Stomach (tissue), 9 donors: Measurements from ENCODE around the gene CBARP. TPM values are rescaled to one million over a fixed set of nuclear protein-coding genes. Genes with fewer than 3 reads are reported as not detected.

Experiments used
- DNase-seq, 2 donors: peaks; one replicate each; pipeline versions ENCODE4 v3.0.0 to v3.0.0-alpha.2; 2013 to 2019
- H3K27ac ChIP-seq, 5 donors: fragments of 200-600 bp in 4 of 5; sonication (generic) in 4 of 5; one replicate each; pipeline ENCODE4 v1.5.1; 2013 to 2019; ENCODE audit warnings: mild to moderate bottlenecking in 1 of 5, moderate library complexity in 1 of 5
- H3K27me3 ChIP-seq, 3 donors: fragments of 200-600 bp; sonication (generic); one replicate each; pipeline ENCODE4 v1.5.1; 2017 to 2019; ENCODE audit warnings: mixed run types in 1 of 3
- H3K36me3 ChIP-seq, 4 donors: fragments of 200-600 bp; sonication (generic); 1 replicate in 3 of 4; 2 replicates in 1 of 4; pipeline ENCODE4 v1.5.1; 2016 to 2019
- H3K4me1 ChIP-seq, 4 donors: fragments of 200-600 bp; sonication (generic); one replicate each; pipeline ENCODE4 v1.5.1; 2016 to 2019
- H3K4me3 ChIP-seq, 4 donors: fragments of 200-600 bp; sonication (generic) in 3 of 4; one replicate each; pipeline ENCODE4 v1.5.1; 2016 to 2019; ENCODE audit warnings: mild to moderate bottlenecking in 1 of 4
- H3K9me3 ChIP-seq, 4 donors: fragments of 200-600 bp; sonication (generic); one replicate each; pipeline ENCODE4 v1.5.1; 2016 to 2019
- CTCF ChIP-seq, 7 experiments: fragments of 450-650 bp in 4 of 7; fragments of 200-600 bp in 3 of 7; sonication (generic) in 3 of 7; IDR thresholded peaks; one replicate each; pipeline ENCODE4 v1.5.1; 2016 to 2019; ENCODE audit warnings: antibody characterized with exemption in 7 of 7, control low read depth in 2 of 7, mild to moderate bottlenecking in 1 of 7
- EP300 ChIP-seq: sonication (generic); formaldehyde crosslinking; IDR thresholded peaks from one replicate; pipeline ENCODE4 v1.6.1; 2017; ENCODE audit warnings: antibody characterized with exemption
- POLR2A ChIP-seq, 4 donors: fragments of 450-650 bp; IDR thresholded peaks; one replicate each; pipeline ENCODE4 v1.6.1; 2016; ENCODE audit warnings: antibody characterized with exemption in 4 of 4, control low read depth in 2 of 4, mild to moderate bottlenecking in 1 of 4, moderate library complexity in 1 of 4
- POLR2AphosphoS5 ChIP-seq, 3 donors: sonication (generic); formaldehyde crosslinking; IDR thresholded peaks; one replicate each; pipeline ENCODE4 v1.6.1; 2016; ENCODE audit warnings: antibody characterized with exemption in 3 of 3
- WGBS, 5 donors: extraction: QIAGEN DNeasy Blood & Tissue Kit in 3 of 5; methylation state at CpG; one replicate each; pipeline versions ENCODE4 v1.1.5 to v1.1.7; 2013 to 2018; 5-methylcytosine and 5-hydroxymethylcytosine counted together
- intact Hi-C: fragments of 100-400 bp; cut with DNase I; formaldehyde crosslinking; loops from one replicate; pipeline ENCODE4 v1.15.1; 2023; ENCODE audit warnings: low total_unique reads
- polyA plus RNA-seq, 3 donors: library from polyadenylated mRNA; stranded (reverse); fragments of 200-250 nt; gene quantifications; one replicate each; pipeline ENCODE4 v1.2.3, GENCODE V29; 2013
- total RNA-seq, 5 donors: library from RNA; depleted of rRNA; stranded (reverse); fragments of >200 nt; gene quantifications; one replicate each; pipeline versions ENCODE4 v1.1.0 to v1.2.3, GENCODE V29; 2014 to 2016
- donor health status: healthy with polysubstance abuse.
- donor health status: Bipolar disorder and iron deficiency.
- donor health status: healthy.

CBARP gene
- total and polyA plus RNA-seq, 8 donors = 0.19 to 8.9 (median 0.78) TPM; not detected in 4

DNA sequence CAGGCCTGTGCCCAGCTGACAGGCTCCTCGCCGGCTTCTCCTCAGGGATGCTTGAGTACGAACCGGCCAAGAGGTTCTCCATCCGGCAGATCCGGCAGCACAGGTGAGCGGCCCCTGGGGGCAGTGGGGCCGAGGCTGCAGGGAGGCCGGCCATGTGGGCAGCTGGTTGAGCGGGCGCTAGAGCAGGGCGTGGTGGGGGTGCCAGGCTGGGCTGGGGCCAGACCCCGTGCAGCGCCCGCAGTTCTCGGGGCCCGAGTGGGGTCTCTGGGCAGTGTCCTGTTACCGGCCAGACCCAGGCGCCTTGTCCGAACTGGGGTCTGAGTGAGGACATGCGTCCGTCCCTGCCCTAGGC, 15.9 kb downstream of the CBARP start:
- no peak for DNase-seq
- peaks cover 46 to 78% (median 72%) of the 10 kb centered on the region in 4 donors for H3K36me3 ChIP-seq
- 90 to 100% (median 92%) methylated on average over 4 to 22 of the region's 22 CpGs for WGBS, 5 donors
- no peaks in the 10 kb centered on the region for H3K27me3 ChIP-seq
- peak overlapping the region in 1 of 4 donors; percentile 16 for H3K4me3 ChIP-seq
- no peaks in the 10 kb centered on the region for H3K9me3 ChIP-seq
- peak overlapping the region in 1 of 5 donors; percentile 66 for H3K27ac ChIP-seq
- peaks cover 26 to 57% (median 50%) of the 10 kb centered on the region in 4 donors for H3K4me1 ChIP-seq
- intact Hi-C loops = no loop called here
- TF ChIP-seq CTCF (IDR thresholded peaks at IDR 0.05) = no peak
- TF ChIP-seq POLR2A (IDR thresholded peaks at IDR 0.05) = no peak
- TF ChIP-seq EP300 = no peak
- TF ChIP-seq POLR2AphosphoS5 (IDR thresholded peaks at IDR 0.05) = no peak

DNA sequence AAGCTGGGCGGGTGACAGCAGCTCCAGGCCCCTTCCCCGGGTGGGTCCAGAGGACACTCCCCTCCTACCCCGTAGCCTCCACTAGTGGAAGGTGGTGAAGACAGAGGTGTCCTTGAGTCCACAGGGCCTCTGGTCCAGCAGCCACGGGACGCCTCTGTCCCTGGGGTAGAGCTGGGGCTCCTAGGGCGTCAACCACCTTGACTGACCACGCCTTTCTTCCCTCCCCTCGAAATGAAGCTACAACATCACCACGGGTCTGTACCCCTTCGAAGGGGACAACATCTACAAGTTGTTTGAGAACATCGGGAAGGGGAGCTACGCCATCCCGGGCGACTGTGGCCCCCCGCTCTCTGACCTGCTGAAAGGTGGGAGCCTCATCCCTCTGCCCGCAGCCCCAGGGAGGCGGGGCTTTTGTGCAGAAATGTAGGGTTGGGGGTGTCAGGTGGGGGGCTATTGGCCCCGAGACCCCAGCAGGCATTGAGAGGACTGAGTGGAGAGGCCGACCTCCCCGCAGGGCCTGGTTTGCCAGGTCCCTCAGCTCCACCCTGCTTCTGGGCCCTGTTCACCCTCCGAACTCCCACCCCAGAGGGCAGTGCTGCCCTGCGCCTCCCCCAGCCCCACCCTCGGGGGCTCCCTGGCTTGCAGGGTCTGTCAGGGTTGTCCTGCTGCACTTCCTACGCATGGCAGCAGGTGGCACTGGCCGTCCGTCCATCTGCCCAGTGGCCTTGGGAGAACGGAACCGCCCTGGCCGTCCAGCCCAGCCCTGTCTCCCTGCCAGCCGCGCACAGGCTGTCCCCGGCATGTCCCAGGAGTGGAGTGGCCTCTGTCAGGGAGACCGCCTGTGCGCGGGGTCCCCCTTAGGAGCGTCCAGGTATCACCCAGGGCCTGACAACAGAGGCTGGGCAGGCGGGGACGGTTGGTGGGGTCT, 16.6 kb downstream of the CBARP start:
- Histone ChIP-seq H3K36me3 (peaks cover 40 to 72% (median 72%) of the 10 kb centered on the region in 4 donors), H3K27me3 (no peaks in the 10 kb centered on the region), H3K27ac (peak overlapping the region in 2 of 5 donors; percentile 8 to 66), H3K4me1 (peaks cover 29 to 62% (median 56%) of the 10 kb centered on the region in 4 donors), H3K9me3 (no peaks in the 10 kb centered on the region), H3K4me3 (peak overlapping the region in 1 of 4 donors; percentile 16)
- intact Hi-C loops = no loop called here
- 60 to 75% (median 63%) methylated on average over 20 to 38 of the region's 38 CpGs for WGBS, 5 donors
- TF ChIP-seq POLR2AphosphoS5 (IDR thresholded peaks at IDR 0.05) = no peak
- peak in 5 of 7 experiments; percentile 62 to 89 (median 79) for TF ChIP-seq CTCF (IDR thresholded peaks at IDR 0.05)
- DNase-seq = peak; percentile 82 to 87

GRCh38 chr19:1220477-1220930, 17.3 kb downstream of the CBARP start:
- no peak for DNase-seq
- H3K36me3 ChIP-seq = peaks cover 32 to 66% (median 65%) of the 10 kb centered on the region in 4 donors
- TF ChIP-seq POLR2AphosphoS5 (IDR thresholded peaks at IDR 0.05) (no peak), CTCF (IDR thresholded peaks at IDR 0.05) (no peak), POLR2A (IDR thresholded peaks at IDR 0.05) (no peak), EP300 (no peak)
- H3K27ac ChIP-seq = peak overlapping the region in 1 of 5 donors; percentile 66
- H3K4me1 ChIP-seq = peaks cover 36 to 70% (median 63%) of the 10 kb centered on the region in 4 donors
- WGBS, 5 donors = 71 to 84% (median 77%) methylated on average over 5 to 33 of the region's 33 CpGs
- no peak overlapping the region for H3K4me3 ChIP-seq
- H3K27me3 ChIP-seq = no peaks in the 10 kb centered on the region
- intact Hi-C loops = no loop called here
- no peaks in the 10 kb centered on the region for H3K9me3 ChIP-seq

- Histone ChIP-seq H3K9me3 (no peaks in the 10 kb centered on the region), H3K27ac (peak overlapping the region in 1 of 5 donors; percentile 88), H3K4me3 (no peak overlapping the region), H3K4me1 (peaks cover 42 to 75% (median 69%) of the 10 kb centered on the region in 4 donors), H3K36me3 (peaks cover 31 to 60% (median 59%) of the 10 kb centered on the region in 4 donors), H3K27me3 (no peaks in the 10 kb centered on the region)
- intact Hi-C loops = no loop called here
- no peak for TF ChIP-seq EP300
- TF ChIP-seq CTCF (IDR thresholded peaks at IDR 0.05) = no peak
- no peak for TF ChIP-seq POLR2AphosphoS5 (IDR thresholded peaks at IDR 0.05)
- no peak for TF ChIP-seq POLR2A (IDR thresholded peaks at IDR 0.05)
- WGBS, 5 donors = 85 to 88% (median 86%) methylated on average over 6 to 19 of the region's 19 CpGs
- no peak for DNase-seq
Observed at GRCh38 chr19:1219786-1220476, 17.9 kb downstream of the CBARP start.
